ENCODE measurements around the gene CLDN9. TPM values are rescaled to one million over a fixed set of nuclear protein-coding genes. Genes with fewer than 3 reads are reported as not detected.

The CLDN9 gene
- polyA plus RNA-seq, 2 of the 4 experiments (the other 2 are of a cell fraction) = 0.03 to 0.06 TPM

DNA sequence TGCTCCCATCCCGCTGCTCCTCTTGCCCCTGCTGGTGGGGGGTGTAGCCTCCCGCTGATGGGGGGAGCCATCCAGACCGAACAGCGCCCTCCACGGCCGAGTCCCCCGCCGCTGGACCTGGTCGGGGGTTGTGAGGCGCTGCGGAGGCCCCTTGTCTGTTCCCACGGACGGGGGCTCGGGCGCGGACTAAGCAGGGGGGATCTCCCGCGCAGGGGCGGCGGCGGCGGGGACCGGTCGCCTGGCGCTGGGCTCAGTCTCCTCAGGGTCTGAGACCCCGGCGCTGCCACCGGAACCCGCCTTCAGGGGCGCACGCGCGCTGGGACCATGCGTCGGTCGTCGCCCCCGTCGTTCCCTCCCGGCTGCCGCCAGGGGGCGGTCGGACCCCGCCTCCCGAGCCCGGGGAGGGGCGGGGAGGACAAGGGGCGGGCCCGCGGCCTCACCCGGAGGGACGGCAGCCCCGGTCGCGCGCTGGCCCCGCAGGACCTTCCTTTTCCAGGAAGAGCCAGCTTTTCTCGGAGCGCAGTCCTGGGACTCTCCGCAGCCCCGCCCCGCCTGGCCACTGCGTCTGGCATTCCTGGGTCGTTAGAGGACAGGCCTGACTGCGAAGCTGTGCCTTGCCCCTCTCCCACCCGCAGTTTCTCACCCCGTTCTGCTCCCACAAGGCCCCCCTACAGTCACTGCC is 46.5 kb downstream of the CLDN9 start:
- ChIA-PET CTCF (interaction anchor here (0.6 to 12.4 kb wide), 38 partner anchors 10 to 132 kb away, joined by 3 to 186 read pairs (median 6); partner anchors contain the start of genes MMP25, ZNF205, ZNF213 and ZSCAN10), POLR2A (interaction anchor here (0.6 to 2.3 kb wide), 8 partner anchors 9 to 75 kb away, joined by 3 to 15 read pairs (median 4); partner anchors contain the start of genes TNFRSF12A and ZNF213)
- ATAC-seq (peak; percentile 89 to 95), FAIRE-seq (no peak), DNase-seq (ENCODE audit: low read depth in 1 of 2, low spot score in 1 of 2) (peak; percentile 79 to 84)
- H3K4me3 ChIP-seq = peak overlapping the region; percentile 76
- H3K9me3 ChIP-seq = no peaks in the 10 kb centered on the region
- H3K4me1 ChIP-seq = peaks cover 10% of the 10 kb centered on the region
- TF ChIP-seq SMC3 (IDR thresholded peaks at IDR 0.05) (peak; percentile 80), RAD21 (conservative IDR thresholded peaks at IDR 0.05 in 1 of 2, IDR thresholded peaks at IDR 0.05 in 1 of 2) (peak; percentile 74 to 94), RNF2 (IDR thresholded peaks at IDR 0.05; ENCODE audit: borderline replicate concordance, low read depth) (peak; percentile 66; the same call in 1 of the 2 replicates), CTCF (IDR thresholded peaks at IDR 0.05) (peak; percentile 82), SREBF2 (IDR thresholded peaks at IDR 0.05) (no peak), MAZ (IDR thresholded peaks at IDR 0.05; ENCODE audit: borderline replicate concordance, low read depth, low read length) (peak; percentile 93), ZSCAN20 (CRISPR knock-in tag; IDR thresholded peaks at IDR 0.05) (no peak), POLR2A (IDR thresholded peaks at IDR 0.05; ENCODE audit: low read length) (peak; percentile 53), PHF8 (IDR thresholded peaks at IDR 0.05; ENCODE audit: borderline replicate concordance, low read depth) (0 out of 2 replicates have a peak, but pooled peaks have one; percentile 28), RARB (CRISPR knock-in tag; IDR thresholded peaks at IDR 0.05) (no peak), FOSB (CRISPR knock-in tag; IDR thresholded peaks at IDR 0.05) (no peak), FOXS1 (CRISPR knock-in tag; IDR thresholded peaks at IDR 0.05) (no peak), JUNB (IDR thresholded peaks at IDR 0.05) (no peak)
- TF ChIP-seq, protein P1, sequence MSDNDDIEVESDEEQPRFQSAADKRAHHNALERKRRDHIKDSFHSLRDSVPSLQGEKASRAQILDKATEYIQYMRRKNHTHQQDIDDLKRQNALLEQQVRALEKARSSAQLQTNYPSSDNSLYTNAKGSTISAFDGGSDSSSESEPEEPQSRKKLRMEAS (IDR thresholded peaks at IDR 0.05) = peak; percentile 79
- TF ChIP-seq, protein P2, sequence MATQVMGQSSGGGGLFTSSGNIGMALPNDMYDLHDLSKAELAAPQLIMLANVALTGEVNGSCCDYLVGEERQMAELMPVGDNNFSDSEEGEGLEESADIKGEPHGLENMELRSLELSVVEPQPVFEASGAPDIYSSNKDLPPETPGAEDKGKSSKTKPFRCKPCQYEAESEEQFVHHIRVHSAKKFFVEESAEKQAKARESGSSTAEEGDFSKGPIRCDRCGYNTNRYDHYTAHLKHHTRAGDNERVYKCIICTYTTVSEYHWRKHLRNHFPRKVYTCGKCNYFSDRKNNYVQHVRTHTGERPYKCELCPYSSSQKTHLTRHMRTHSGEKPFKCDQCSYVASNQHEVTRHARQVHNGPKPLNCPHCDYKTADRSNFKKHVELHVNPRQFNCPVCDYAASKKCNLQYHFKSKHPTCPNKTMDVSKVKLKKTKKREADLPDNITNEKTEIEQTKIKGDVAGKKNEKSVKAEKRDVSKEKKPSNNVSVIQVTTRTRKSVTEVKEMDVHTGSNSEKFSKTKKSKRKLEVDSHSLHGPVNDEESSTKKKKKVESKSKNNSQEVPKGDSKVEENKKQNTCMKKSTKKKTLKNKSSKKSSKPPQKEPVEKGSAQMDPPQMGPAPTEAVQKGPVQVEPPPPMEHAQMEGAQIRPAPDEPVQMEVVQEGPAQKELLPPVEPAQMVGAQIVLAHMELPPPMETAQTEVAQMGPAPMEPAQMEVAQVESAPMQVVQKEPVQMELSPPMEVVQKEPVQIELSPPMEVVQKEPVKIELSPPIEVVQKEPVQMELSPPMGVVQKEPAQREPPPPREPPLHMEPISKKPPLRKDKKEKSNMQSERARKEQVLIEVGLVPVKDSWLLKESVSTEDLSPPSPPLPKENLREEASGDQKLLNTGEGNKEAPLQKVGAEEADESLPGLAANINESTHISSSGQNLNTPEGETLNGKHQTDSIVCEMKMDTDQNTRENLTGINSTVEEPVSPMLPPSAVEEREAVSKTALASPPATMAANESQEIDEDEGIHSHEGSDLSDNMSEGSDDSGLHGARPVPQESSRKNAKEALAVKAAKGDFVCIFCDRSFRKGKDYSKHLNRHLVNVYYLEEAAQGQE (IDR thresholded peaks at IDR 0.05) = no peak
- TF ChIP-seq, protein P3, sequence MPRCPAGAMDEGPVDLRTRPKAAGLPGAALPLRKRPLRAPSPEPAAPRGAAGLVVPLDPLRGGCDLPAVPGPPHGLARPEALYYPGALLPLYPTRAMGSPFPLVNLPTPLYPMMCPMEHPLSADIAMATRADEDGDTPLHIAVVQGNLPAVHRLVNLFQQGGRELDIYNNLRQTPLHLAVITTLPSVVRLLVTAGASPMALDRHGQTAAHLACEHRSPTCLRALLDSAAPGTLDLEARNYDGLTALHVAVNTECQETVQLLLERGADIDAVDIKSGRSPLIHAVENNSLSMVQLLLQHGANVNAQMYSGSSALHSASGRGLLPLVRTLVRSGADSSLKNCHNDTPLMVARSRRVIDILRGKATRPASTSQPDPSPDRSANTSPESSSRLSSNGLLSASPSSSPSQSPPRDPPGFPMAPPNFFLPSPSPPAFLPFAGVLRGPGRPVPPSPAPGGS (IDR thresholded peaks at IDR 0.05) = 0 out of 3 replicates have a peak, but pooled peaks have one; percentile 50
- peak overlapping the region; percentile 92 for H3K4me2 ChIP-seq
- H3K27ac ChIP-seq = peak overlapping the region; percentile 94 to 99
- WGBS (ENCODE audit: missing lambda C conversion rate) = 5% methylated on average over 9 of the region's 67 CpGs

DNA sequence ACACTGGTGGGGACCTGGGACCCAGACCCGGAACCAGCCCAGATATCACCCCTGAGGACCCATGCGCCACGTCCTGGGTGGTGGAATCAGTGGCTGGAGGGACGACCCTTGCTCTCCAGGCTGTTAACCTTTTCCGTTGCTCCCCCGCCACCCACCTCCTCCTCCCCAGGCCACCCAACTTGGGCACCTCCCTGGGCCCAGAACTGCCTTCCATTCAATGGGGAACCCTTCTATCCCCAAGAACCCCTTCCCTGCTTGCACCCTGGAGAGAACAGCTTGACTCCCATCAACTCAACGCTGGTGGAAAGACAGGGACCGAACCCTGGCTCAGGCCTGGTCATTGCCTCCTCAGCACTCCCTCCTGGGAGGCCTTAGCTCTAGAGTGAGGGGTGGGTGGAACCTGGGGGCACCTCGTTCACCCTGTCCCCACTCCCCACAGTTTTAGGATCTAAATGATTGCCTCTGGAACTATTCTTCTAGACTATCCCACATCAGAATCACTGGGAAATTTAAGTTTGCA is 47.1 kb downstream of the CLDN9 start:
- Histone ChIP-seq H3K27ac (peak overlapping the region; percentile 94 to 99), H3K4me2 (peak overlapping the region; percentile 92), H3K4me3 (peak overlapping the region; percentile 76), H3K9me3 (no peaks in the 10 kb centered on the region), H3K4me1 (peaks cover 13% of the 10 kb centered on the region)
- CTCF ChIA-PET = interaction anchor here (0.6 to 12.4 kb wide), 28 partner anchors 11 to 114 kb away, joined by 3 to 186 read pairs (median 7); partner anchors contain the start of genes ZNF205, ZNF213 and ZSCAN10
- DNase-seq (ENCODE audit: low read depth in 1 of 2, low spot score in 1 of 2) (no peak), ATAC-seq (no peak), FAIRE-seq (no peak)
- 83% methylated on average over 7 of the region's 9 CpGs for WGBS (ENCODE audit: missing lambda C conversion rate)
- TF ChIP-seq, protein P4, sequence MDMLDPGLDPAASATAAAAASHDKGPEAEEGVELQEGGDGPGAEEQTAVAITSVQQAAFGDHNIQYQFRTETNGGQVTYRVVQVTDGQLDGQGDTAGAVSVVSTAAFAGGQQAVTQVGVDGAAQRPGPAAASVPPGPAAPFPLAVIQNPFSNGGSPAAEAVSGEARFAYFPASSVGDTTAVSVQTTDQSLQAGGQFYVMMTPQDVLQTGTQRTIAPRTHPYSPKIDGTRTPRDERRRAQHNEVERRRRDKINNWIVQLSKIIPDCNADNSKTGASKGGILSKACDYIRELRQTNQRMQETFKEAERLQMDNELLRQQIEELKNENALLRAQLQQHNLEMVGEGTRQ (IDR thresholded peaks at IDR 0.05) = no peak
- TF ChIP-seq JUNB (IDR thresholded peaks at IDR 0.05) (no peak), HOXA7 (CRISPR knock-in tag; IDR thresholded peaks at IDR 0.05) (no peak), E2F6 (IDR thresholded peaks at IDR 0.05; ENCODE audit: borderline replicate concordance, low read depth) (no peak), NPAS2 (CRISPR knock-in tag; IDR thresholded peaks at IDR 0.05; ENCODE audit: borderline replicate concordance) (no peak), FOXS1 (CRISPR knock-in tag; IDR thresholded peaks at IDR 0.05) (no peak)
- TF ChIP-seq, protein P2 (IDR thresholded peaks at IDR 0.05) = no peak
- TF ChIP-seq, protein P1 (IDR thresholded peaks at IDR 0.05) = no peak
- POLR2A ChIA-PET = interaction anchor here (1.5 to 2.3 kb wide), 4 partner anchors 18 to 75 kb away, joined by 3 to 15 read pairs (median 6); partner anchors contain the start of gene ZNF213

Measured in A549 (cell line).